Hematopoietic multipotent progenitor cell treated with erythropoietin and hydrocortisone succinate and interleukin-3 and kit ligand, for 15 days (in vitro differentiated cells): ENCODE measurements around the gene KIF3B.
A peak's percentile ranks its signal among the peaks of the same experiment; 100 is the strongest.
"Not testable (repeated sequence)": the region's sequence is repeated elsewhere in the genome, so short reads cannot be mapped to it uniquely, and the experiment has no call there.

Source experiments
- DNase-seq: peaks from one replicate; pipeline ENCODE4 v3.0.0-alpha.2; 2015; ENCODE audit warnings: low spot score

The KIF3B gene

DNA sequence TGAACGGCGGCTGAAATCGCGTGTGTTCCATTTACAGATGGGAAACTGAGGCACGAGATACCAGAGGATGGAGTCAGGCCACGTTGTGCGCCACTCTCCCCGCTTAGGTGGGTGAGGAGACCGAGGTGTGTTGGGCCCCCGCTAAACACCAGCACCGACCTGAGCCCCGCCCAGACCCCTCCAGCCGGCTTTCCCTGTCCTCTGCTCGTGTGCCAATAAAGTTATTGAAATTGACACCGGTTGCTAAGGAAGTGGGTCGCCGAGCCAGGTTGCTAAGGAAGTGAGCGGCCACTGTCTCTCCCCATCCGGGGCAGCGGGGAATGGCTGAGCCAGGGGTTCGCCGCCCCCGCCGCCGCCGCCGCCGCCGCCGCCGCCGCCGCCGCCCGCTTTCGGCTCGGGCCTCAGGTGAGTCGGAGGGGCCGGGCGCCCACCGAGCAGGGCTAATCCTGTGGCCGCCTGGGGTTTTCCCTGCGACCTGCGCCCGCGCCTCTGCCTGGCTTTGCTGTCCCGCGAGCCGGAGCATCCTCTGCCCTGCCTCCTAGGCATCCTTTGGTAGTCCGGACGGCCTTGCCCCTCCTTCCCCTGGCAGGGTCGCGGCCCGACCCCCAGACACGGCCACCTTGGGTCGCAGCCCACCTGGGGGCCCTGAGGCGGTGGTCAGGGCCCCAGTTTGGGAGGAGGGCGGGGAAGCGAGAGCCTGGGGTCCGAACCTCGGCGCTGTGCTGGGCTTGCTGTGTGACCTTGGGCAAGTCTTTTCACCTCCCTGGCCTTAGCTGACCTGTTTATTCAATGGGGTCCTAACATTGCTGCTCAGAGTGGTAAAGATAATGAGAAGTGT lies at the start of gene KIF3B:
Gene KIF3B, plus strand, starts transcription at position 291 of the 838 bp plus-strand sequence. CDS start 32,127 bp downstream, outside the sequence.
- DNase-seq, result peak; percentile 52

DNA sequence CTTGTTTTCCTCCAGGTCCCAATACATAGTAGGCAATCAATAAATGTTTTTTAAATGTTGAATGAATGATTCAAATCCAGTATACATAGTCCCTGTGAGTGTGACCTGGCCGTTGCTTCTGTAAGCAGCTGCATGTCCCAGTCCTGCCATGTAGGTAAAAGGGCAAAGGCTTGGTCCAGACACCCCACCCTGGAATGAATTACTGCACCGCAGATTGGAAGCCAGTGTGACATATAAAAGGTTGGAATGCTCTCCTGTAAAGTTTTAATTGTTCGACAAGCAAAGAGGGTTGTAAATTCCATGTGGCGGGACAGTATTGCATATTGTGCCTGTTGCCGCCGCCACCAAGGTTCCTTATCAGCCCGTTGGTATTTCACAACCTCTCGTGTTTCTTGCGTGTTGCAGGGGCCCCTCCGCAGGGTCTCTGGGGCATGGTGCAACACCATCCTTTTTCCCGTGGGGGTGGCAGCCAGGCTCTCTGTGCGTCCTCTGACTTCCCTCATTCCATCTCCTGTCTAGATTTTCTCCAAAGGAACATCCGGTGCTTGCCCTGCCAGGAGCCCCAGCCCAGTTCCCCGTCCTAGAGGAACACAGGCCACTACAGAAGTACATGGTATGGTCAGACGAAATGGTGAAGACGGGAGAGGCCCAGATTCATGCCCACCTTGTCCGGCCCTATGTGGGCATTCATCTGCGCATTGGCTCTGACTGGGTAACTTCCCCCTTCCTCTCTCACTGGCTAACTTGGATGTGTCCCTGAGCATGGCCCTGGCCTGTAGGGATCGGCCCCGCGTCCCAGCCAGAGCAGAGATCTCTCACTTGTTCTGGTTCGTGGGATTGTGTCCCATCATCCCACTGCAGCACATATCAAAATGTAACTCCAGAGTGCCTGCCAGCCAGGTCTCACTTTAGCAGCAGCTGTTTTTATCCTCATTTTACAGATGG lies 49.4 kb upstream of the KIF3B start:
- DNase-seq, result no peak

DNA sequence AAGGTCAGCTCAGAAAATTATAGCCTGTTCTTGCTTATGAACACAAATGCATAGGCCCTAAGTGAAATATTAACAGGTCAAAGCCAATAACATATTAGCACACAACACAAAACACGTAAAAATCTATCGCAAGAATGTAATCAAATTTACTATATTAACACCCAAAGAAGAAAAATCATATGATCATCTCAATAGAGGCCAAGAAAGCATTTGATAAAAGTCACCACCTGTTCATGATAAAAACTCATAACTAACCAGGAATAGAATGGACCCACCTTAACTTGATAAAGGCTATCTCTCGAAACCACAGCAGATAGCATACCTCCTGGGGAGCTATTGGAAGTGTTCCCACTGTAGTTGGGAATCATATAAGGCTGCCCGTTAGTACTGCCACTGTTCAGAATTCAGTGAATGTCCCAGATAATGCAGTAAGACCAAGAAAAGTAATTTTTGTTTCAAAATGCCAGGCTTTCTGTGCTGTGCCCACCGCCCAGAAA lies 48.2 kb upstream of the KIF3B start:
- DNase-seq, result no peak

DNA sequence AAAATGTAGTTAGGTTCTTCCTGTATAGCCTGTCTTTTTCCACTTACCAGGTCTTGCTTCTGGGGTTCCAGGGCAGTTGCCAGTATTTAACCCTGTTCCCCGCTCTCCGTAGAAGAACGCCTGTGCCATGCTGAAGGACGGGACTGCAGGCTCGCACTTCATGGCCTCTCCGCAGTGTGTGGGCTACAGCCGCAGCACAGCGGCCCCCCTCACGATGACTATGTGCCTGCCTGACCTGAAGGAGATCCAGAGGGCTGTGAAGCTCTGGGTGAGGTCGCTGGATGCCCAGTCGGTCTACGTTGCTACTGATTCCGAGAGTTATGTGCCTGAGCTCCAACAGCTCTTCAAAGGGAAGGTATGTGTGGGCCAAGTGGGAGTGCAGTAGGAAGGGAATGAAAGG lies 46.7 kb upstream of the KIF3B start:
- no peak for DNase-seq

DNA sequence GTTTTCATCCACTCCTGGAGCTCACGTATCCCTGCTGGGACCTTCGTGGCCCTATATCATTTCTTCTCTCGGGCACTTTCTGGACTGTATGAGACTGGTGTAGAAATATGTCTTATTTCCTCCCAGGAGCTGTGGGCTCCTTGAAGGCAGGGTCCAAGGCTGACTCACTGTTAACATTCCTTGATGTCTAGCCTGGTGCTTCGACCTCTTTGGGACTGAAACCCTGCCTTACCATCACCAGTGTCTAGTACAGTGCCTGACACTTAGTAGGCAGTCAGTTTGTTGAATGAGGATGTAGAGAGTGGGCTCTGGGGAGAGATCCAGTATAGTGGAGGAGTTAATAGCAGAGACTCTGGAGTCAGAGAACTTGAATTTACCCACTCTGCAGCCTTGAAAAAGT lies 46.2 kb upstream of the KIF3B start:
- DNase-seq, result no peak

DNA sequence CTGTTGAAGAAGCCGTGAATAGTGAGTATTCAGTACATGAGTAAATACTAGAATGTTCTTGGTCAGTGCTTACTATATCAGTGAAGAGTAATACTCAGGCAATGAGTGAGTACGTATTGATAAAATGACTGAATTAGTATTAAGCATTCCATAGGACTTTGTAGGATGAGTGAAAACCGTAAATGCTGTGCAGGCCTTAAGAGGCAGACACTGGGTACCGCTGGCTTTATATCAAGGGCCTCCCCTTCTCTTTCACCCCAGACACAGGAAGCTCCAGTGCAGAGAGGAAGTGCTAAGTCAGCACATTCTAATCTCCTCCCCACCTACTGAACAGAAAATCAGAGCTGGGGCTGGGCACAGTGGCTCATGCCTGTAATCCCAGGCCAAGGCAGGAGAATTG lies 45.6 kb upstream of the KIF3B start:
- DNase-seq, result no peak

DNA sequence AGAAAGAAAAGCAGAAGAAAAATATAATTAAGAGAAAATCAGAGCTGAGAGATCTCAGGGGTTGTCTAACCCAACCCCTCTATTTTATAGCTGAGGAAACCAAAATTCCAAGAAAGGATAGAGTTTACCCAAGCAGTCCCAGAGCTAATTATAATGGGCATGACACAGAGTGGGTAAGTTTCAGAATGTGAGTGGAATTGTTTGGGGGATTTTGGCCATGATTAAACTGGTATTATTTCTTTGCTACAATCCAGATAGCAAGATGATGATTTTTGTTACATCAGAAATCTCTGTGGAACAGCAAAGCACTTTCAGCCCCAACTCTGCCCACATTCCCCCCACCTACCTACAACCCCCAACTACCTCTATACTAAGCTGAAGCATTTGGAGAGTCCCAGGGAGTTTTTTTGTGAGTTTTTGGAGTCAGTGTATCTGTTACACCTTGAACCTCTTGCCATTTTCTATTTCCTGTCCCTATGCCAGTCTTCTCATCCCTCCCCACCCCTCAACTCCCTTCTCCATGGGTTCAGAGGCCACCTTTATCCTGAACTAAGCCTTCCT lies 45.0 kb upstream of the KIF3B start:
- DNase-seq, result no peak

DNA sequence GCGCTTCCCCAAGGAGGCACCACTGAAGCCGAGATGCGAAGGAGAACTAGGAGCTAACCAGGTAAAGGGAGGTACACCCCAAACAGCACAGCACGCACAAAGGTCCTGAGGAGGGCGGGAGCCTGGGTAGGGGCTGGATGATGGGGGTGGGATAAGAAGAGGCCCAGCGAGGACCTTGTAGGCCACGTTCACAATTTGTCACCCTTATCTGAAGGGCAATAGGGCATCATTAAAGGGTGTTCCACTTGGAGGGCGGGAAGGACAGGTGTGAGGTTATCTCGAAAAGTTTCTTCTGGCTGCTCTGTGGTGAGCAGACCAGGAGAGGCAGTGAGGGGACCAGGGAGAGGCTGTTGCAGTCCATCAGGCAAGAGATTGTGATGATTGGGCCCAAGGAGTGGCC lies 44.2 kb upstream of the KIF3B start:
- no peak for DNase-seq

DNA sequence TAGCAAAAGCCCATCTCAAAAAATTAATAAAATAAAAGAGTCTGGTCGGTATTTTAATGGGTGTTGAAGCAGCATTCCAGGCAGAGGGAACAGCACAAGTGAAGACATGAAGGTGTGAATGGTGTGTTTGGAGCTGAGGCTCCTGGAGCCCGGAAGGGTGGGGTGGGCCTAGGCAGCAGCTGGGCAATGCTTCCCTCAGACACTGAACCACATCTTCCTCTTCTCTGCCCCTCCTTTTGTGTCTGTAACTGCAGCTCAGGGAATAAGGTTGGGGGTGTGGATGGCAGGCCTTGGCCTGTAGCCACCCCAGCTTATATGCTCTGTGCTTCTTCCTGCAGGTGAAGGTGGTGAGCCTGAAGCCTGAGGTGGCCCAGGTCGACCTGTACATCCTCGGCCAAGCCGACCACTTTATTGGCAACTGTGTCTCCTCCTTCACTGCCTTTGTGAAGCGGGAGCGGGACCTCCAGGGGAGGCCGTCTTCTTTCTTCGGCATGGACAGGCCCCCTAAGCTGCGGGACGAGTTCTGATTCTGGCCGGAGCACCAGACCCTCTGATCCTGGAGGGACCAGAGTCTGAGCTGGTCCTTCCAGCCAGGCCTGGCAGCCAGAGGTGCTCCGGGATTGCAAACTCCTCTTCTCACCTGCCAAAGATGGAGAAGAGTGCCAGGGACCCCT lies 43.2 kb upstream of the KIF3B start:
- no peak for DNase-seq

DNA sequence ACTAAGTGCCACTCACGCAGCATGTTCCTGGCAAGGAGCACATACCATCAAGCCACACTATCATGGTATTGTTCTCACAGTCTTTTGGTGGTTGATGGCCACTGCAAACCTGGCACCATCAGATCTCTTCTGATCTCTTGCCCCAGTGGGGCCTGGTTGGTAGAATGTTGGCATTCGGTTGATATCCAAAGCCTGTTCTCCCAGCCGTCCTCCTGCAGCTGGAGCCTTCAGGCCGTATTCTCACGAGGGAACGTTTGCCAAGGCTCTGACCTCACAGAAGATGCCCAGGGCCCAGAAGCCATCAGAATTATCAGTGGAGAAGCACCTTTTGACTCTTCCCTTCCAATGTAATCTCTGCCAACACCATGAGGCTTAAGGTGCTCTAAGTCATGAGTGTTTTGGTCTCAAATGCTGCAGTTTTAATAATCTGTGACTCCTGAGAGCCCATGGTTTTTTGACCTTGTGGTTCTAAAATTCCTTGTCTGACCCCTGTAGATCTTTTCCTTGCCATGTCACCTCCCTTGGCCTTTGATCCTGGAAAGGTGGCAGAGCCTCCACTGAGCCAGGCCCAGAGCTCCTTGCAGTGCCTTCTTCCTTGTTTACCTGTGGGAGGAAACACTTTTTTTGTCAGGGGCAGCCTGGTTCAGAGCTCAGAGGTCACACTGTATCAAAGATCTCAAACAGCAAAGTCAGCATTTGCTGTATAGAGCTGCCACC lies 42.0 kb upstream of the KIF3B start:
- no peak for DNase-seq

DNA sequence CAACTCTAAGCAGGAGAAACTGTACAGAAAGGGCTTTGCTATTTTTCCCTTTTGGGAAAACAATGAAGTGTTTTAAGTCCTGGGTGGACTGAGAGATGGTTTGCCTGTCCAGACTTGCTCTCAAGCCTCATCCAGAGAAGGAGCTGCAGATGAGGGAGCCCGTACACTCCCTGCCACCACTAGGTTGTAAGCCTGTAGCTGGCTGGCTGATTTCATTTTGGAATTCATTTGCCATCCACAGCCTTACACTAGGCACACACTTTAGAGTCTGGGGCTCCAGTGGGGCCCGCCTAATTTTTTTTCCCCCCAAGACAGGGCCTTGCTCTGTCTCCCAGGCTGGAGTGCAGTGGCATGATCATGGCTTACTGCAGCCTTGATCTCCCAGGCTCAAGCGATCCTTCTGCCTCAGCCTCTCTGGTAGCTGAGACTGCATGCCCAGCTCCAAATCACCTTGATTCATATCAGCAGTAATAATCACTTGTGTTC lies 41.4 kb upstream of the KIF3B start:
- no peak for DNase-seq

DNA sequence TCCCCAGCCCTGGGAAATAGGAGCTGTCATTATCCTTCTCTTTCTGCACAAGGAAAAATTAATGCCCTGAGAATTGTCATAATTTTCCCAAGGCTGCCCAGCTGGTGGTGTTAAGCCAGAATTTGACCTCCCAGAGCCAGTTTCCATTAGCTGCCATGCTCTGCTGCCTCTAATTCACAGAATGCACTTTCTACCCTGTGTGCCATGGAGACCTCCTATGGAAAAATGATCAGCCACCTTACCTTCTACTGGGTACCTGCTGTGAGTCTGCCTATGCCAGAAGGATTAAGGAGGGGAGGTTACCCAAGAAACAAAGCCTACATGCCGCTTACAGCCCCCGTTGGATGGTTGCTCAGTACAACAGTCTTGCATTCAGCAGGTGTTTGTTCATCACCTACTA lies 40.6 kb upstream of the KIF3B start:
- DNase-seq, result no peak

DNA sequence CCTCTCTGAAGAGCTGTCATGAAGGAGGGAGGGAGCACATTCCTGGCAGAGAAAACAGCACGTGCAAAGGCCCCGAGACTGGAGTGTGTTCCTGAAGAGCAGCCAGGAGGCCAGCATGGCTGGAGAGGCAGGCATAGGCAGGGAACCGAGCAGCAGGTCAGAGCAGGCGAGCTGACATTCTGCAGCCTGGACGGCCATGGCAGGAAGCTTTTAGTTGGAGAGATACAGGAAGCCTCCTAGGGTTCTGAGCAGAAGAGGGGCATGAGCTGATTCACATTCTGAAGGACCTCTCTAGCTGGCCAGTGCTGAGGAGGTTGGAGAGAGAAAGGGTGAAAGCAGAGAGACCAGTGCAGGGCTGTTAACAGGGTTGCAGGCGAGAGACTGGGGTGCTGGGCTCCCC lies 40.0 kb upstream of the KIF3B start:
- no peak for DNase-seq

DNA sequence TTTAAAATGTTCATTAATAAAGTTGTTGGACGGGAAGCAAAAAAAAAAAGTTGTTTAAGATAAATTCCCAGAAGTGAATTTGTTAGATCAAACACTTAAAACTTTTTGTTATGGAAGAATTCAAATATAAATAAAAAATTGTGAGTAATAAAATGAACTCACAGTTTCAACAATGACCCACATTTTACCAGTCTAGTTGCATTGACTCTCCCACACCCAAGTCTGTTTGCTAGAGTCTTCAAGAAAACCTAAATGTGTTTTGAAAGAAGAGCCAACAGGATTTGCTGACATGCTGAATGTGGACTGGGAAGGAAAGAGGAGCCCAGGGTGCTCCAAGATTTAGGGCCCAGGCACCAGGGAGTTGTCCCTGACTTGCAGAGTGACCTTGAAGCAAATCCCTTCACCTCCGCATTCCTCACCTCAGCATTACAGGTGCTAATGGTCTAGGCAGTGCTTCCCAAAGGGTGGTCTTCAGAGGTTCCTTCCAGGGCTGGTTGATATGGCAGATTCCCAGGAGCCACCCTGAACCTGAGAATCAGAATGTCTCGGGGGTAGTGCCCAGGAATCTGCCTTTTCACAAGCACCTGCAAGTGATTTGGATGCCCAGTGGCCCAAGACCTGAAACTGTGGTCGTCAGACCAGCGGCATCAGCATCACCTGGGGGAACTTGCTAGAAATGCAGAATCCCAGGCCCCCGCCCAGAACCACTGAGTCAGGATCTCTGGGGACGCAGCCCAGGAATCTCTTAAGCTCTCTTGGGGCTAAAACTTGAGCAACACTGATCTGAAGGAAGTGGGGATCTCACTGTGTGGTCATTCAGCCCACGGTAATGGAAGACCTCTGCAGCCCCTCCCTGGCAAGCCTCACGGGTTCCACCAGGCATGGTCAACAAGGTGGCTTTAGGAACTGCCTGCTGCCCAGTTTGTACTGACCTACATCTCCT lies 38.7 kb upstream of the KIF3B start:
- no peak for DNase-seq

DNA sequence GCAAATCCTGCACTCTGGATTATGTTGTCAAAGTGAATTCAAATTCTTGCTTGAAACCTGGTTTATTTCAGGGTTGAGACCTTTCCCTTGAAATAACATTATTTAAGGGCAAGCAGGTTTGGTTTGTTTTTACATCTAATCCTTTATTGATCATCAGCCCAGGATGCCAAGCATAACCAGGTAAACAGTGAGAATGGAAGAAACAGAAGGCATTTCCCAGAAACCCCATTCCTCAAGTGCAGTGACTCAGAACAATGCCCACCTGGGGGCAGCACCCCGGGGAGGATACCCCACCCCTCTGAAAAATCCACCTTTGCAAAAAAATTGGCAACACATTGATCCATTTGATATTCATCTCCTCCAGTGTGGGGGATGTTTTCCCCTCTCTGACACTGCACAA lies 37.2 kb upstream of the KIF3B start:
- DNase-seq, result no peak

DNA sequence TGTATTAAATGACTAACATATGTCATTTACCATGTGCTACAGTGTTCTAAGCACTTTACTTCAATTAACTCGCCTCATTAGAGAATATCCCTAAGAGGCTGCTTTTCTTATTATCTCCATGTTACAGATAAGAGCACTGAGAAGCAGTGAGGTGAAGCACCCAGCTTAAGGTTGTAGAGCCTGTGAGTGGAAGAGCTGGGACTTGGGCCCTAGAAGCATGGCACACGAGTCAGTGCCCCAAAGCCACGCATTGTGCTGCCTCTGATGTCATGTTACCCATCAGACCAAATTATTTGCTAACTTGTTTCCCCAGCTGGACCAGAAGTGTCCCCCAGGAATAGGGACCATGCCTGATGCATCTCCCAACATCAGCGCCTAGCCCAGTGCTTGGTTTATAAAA lies 35.6 kb upstream of the KIF3B start:
- DNase-seq, result no peak

DNA sequence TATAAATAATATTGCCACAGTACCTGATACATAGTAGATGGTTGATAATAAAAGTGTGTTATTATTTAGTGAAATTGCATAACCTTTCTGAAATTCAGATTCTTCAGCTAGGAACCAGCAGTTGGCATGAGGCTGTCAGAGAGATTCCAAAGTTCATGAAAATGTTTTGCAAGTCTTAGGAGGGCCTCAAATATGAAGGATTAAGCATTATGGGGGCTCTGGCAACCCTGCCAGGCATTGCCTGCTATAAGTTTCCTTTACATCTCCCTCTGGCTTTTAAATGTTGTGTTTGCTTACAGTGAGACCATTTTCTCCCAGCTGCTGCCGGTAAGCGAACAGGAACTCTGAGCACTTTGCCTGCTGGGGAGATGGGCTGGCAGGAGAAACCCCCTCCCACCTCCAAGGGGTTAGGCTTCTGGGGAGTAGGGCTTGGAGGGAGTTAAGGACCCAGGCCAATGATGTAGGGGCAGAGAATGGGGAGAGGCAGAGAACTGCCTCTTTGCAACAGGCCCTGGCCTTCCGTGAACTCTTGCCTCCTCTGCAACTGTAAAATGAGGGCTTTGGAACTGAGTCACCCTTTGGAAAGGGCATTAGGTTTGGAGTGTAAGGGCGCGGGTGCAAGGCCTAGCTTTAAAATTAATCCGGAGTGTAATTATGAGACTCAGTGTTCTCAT lies 33.2 kb upstream of the KIF3B start:
- no peak for DNase-seq

DNA sequence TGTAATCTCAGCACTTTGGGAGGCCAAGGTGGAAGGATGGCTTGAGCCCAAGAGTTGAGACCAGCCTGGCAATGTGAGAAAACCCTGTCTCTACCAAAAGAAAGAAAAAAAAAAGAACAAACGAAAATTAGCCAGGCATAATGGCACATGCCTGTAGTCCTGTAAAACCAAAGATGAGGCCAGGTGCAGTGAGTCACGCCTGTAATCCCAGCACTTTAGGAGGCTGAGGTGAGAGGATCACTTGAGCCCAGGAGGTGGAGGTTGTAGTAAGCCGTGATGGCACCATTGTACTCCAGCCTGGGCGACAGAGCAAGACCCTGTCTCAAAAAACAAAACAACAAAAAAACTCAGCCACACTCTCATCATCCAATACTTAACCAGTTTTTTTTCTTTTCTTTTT lies 32.5 kb upstream of the KIF3B start:
- DNase-seq, result no peak

DNA sequence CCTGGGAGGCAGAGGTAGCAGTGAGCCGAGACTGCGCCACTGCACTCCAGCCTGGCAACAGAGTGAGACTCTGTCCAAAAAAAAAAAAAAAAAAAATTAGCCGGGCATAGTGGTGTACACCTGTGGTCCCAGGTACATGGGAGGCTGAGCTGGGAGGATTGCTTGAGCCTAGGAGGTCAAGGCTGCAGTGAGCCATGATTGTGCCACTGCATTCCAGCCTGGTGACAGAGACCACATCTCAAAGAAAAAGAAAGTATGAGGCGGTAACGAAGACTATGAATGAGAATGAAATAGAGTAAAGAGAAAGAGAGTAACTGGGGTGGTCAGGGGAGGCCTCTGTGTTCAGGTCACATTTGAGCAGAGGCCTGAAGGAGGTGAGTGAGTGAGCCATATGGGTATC lies 31.2 kb upstream of the KIF3B start:
- not testable (repeated sequence) for DNase-seq
